Measurements from ENCODE around the gene TKT. TPM values are rescaled to one million over a fixed set of nuclear protein-coding genes. Genes with fewer than 3 reads are reported as not detected.

Gene TKT
- total RNA-seq, 1 experiment from 2014 or later: 446 TPM

DNA sequence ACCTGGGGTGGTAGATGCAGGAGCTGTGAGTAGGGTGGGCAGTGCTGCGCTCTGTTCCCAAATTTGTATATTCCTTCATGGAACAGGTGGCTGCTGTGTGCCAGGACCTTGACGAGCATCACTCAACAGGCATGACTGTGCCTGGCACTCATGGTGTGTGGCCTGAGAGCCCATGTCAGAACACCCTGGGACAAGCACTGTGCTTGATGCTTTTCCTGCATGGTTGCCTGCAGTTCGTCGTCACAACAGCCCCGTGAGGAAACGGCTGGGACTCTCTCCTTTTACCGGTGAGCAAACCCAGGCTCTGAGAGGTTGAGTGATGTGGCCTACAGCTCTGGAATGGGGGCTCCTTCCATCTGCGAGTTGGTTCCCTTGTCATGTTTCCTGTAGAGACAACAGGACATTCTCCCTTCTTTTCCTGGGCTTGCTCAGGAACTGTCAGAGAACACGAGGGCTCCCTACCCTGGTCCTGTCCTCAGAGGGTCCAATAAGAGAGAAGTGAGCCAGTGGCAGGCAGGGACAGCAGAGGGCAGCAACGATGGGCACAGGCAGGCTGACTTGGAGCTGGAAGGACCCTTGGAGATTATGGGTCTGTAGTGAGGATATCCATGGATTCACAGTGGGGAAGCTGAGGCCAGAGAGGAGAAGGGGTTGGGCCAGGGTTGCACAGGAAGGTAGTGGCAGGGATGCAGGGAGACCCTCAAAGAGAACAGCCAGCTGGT, 57.4 kb downstream of the TKT start:
- Mint-ChIP-seq H3K4me1 (ENCODE audit: low read depth, unreplicated experiment) (peaks cover 7% of the 10 kb centered on the region), H3K9me3 (ENCODE audit: low read depth, unreplicated experiment) (no peaks in the 10 kb centered on the region), H3K27me3 (ENCODE audit: unreplicated experiment) (no peaks in the 10 kb centered on the region), H3K4me3 (ENCODE audit: low read depth, unreplicated experiment) (no peak overlapping the region), H3K36me3 (ENCODE audit: insufficient read depth, unreplicated experiment) (peaks cover 16% of the 10 kb centered on the region), H3K27ac (ENCODE audit: unreplicated experiment) (peak overlapping the region; percentile 22)
- intact Hi-C loops (cut with micrococcal nuclease; ENCODE audit: unreplicated experiment): no loop called here
- CTCF ChIA-PET: no interaction called here
- no peak for DNase-seq
- TF ChIP-seq, protein P1, sequence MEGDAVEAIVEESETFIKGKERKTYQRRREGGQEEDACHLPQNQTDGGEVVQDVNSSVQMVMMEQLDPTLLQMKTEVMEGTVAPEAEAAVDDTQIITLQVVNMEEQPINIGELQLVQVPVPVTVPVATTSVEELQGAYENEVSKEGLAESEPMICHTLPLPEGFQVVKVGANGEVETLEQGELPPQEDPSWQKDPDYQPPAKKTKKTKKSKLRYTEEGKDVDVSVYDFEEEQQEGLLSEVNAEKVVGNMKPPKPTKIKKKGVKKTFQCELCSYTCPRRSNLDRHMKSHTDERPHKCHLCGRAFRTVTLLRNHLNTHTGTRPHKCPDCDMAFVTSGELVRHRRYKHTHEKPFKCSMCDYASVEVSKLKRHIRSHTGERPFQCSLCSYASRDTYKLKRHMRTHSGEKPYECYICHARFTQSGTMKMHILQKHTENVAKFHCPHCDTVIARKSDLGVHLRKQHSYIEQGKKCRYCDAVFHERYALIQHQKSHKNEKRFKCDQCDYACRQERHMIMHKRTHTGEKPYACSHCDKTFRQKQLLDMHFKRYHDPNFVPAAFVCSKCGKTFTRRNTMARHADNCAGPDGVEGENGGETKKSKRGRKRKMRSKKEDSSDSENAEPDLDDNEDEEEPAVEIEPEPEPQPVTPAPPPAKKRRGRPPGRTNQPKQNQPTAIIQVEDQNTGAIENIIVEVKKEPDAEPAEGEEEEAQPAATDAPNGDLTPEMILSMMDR (IDR thresholded peaks at IDR 0.05; ENCODE audit: unreplicated experiment): no peak
- BruUV-seq (replicated peaks): no TSS peak

DNA sequence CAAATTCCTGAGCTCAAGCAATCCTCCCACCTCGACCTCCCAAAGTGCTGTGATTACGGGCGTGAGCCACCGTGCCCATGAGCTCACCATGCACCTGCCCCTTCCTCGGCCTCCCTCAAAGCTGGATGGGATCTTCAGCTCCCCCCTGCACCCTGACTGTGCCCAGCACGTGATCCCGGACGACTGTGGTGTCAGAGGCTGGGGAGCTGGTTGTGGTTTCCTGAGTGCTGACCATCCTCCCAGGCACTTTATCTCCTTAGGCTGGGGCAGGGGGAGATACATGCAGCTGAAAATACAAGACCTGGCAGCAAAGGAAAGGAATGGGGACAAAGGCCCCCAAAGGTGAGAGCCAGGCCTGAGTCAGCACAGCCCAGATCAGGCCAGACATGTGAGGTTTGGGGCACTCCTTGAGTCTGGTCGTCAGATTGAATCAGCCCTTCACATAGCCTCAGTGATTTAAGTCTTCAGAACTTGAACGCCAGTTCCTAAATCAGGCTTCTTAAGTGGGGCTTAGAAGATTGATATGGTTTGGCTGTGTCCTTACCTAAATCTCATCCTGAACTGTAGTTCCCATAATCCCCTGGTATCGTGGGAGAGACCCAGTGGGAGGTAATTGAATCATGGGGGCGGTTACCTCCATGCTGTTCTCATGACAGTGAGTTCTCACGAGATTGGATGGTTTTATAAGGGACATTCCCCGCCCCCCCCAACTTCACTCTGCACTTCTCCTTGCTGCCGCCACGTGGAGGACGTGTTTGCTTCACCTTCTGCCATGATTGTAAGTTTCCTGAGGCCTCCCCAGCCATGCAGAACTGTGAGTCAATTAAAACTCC, 59.0 kb downstream of the TKT start:
- peaks cover 7% of the 10 kb centered on the region for H3K4me1 Mint-ChIP-seq (ENCODE audit: low read depth, unreplicated experiment)
- BruUV-seq (replicated peaks): no TSS peak
- CTCF ChIA-PET: interaction anchor here (0.6 to 2.5 kb wide), 5 partner anchors 14 to 82 kb away, joined by 3 to 16 read pairs (median 5); no protein-coding TSS in a partner anchor
- DNase-seq: no peak
- H3K27ac Mint-ChIP-seq (ENCODE audit: unreplicated experiment): no peak overlapping the region
- no peaks in the 10 kb centered on the region for H3K27me3 Mint-ChIP-seq (ENCODE audit: unreplicated experiment)
- no peaks in the 10 kb centered on the region for H3K9me3 Mint-ChIP-seq (ENCODE audit: low read depth, unreplicated experiment)
- peaks cover 16% of the 10 kb centered on the region for H3K36me3 Mint-ChIP-seq (ENCODE audit: insufficient read depth, unreplicated experiment)
- intact Hi-C loops (cut with micrococcal nuclease; ENCODE audit: unreplicated experiment): loop anchor here (1.0 kb wide), 2 partner anchors 62 to 82 kb away; no protein-coding TSS in a partner anchor
- TF ChIP-seq, protein P1 (IDR thresholded peaks at IDR 0.05; ENCODE audit: unreplicated experiment): no peak
- H3K4me3 Mint-ChIP-seq (ENCODE audit: low read depth, unreplicated experiment): no peak overlapping the region

DNA sequence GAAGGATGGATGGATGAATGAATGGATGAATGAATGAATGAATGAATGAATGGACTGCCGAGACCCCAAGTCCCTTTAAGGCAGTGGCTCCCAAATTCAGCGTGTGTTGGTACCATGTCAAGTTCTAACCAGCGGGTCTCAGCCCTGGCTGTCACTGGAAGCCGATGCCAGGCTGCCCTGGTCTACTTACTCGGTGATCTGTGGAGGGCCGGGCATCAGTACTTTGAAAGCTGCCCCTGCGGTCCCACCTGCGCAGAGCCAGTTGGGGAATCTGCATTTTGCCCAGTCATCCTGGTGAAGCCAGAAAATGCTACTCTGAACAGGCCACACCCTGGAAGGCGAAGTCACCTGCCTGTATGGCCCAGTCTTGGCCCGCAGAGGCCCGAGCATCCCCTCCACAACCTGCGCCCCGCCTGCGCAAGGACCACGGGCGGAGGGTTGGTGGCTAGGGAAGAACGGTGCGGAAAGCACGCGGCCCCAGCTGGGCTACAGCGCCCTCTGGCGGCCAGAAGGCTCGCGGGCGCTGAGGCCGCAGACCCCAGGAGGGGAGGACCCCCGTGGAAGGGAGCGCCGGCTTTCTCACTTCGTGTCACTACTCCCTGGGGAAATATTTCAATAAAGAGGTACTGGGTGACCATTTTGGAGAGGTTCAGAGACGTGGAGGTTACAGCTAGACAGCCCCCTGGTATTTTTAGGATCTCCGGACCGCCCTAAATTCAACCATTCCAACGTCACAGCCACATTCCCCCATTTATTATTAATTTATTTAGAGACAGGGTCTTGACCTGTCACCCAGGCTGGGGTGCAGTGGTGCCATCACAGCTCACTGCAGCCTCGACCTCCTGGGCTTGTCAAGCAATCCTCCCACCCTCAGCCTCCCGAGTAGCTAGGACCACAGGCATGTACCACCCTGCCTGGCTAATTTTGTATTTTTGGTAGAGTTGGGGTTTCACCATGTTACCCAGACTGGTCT, 59.9 kb downstream of the TKT start:
- intact Hi-C loops (cut with micrococcal nuclease; ENCODE audit: unreplicated experiment): loop anchor here (1.0 kb wide), 2 partner anchors 62 to 82 kb away; no protein-coding TSS in a partner anchor
- H3K27me3 Mint-ChIP-seq (ENCODE audit: unreplicated experiment): no peaks in the 10 kb centered on the region
- H3K9me3 Mint-ChIP-seq (ENCODE audit: low read depth, unreplicated experiment): no peaks in the 10 kb centered on the region
- peaks cover 18% of the 10 kb centered on the region for H3K36me3 Mint-ChIP-seq (ENCODE audit: insufficient read depth, unreplicated experiment)
- peak; percentile 55 for DNase-seq
- H3K27ac Mint-ChIP-seq (ENCODE audit: unreplicated experiment): no peak overlapping the region
- H3K4me3 Mint-ChIP-seq (ENCODE audit: low read depth, unreplicated experiment): no peak overlapping the region
- CTCF ChIA-PET: interaction anchor here (0.6 to 2.5 kb wide), 7 partner anchors 13 to 82 kb away, joined by 3 to 16 read pairs (median 5); partner anchors contain the start of gene PRKCD
- TF ChIP-seq, protein P1 (IDR thresholded peaks at IDR 0.05; ENCODE audit: unreplicated experiment): peak; percentile 95
- BruUV-seq (replicated peaks): no TSS peak
- H3K4me1 Mint-ChIP-seq (ENCODE audit: low read depth, unreplicated experiment): peaks cover 7% of the 10 kb centered on the region

DNA sequence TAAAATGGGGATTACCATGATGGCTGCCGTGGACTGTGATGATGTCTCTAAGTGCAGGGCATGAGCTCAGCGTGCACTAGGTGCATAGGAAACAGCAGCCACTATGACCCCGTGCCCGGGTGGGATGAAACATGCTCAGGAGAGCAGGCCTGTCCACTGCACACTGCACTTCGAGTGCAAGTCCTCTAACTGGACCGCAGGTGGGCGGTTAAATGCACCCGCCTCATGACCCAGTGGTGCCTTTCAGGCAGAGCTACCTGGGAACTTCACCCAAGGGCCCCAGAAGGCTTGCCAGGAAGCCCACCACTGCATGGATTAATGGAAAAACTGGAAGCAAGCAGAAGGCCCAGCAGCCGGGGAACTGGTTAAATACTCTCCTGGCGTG, 60.8 kb downstream of the TKT start:
- H3K9me3 Mint-ChIP-seq (ENCODE audit: low read depth, unreplicated experiment): no peaks in the 10 kb centered on the region
- intact Hi-C loops (cut with micrococcal nuclease; ENCODE audit: unreplicated experiment): no loop called here
- no TSS peak for BruUV-seq (replicated peaks)
- CTCF ChIA-PET: interaction anchor here (0.6 to 2.5 kb wide), 5 partner anchors 34 to 81 kb away, joined by 3 to 16 read pairs (median 5); partner anchors contain the start of gene PRKCD
- no peak overlapping the region for H3K4me3 Mint-ChIP-seq (ENCODE audit: low read depth, unreplicated experiment)
- peaks cover 7% of the 10 kb centered on the region for H3K4me1 Mint-ChIP-seq (ENCODE audit: low read depth, unreplicated experiment)
- DNase-seq: no peak
- H3K27ac Mint-ChIP-seq (ENCODE audit: unreplicated experiment): no peak overlapping the region
- TF ChIP-seq, protein P1 (IDR thresholded peaks at IDR 0.05; ENCODE audit: unreplicated experiment): no peak
- H3K36me3 Mint-ChIP-seq (ENCODE audit: insufficient read depth, unreplicated experiment): peaks cover 15% of the 10 kb centered on the region
- no peaks in the 10 kb centered on the region for H3K27me3 Mint-ChIP-seq (ENCODE audit: unreplicated experiment)
